ENCODE measurements around the gene ANXA4. TPM values are rescaled to one million over a fixed set of nuclear protein-coding genes. Genes with fewer than 3 reads are reported as not detected.

Gene ANXA4
- total and polyA plus RNA-seq, 2 experiments from 2014 or later: 6.7 to 11.5 TPM

- H3K27ac Mint-ChIP-seq: no peak overlapping the region
- 0 out of 2 replicates have a peak overlapping the region, but pooled peaks have one; percentile 50 for H2AFZ ChIP-seq
These were observed 21.5 kb upstream of the ANXA4 start for GRCh38 chr2:69720404-69720803.

More at GRCh38 chr2:69720404-69720803, 21.5 kb upstream of the ANXA4 start:
- Histone ChIP-seq H3K27me3 (ENCODE audit: insufficient read depth) (no peaks in the 10 kb centered on the region), H3K4me3 (no peak overlapping the region), H3K9me2 (ENCODE audit: insufficient read depth) (no peaks in the 10 kb centered on the region), H3F3A (replicated peaks; ENCODE audit: low read depth) (peaks cover 6% of the 10 kb centered on the region; the same call in 1 of the 2 replicates), H4K20me1 (replicated peaks; ENCODE audit: insufficient read depth) (no peaks in the 10 kb centered on the region), H3K27ac (ENCODE audit: low read depth) (no peak overlapping the region), H3K79me2 (replicated peaks; ENCODE audit: insufficient read depth) (no peaks in the 10 kb centered on the region), H3K4me1 (ENCODE audit: insufficient read depth) (peaks cover 32% of the 10 kb centered on the region), H3K36me3 (ENCODE audit: insufficient read depth) (no peaks in the 10 kb centered on the region), H3K4me2 (no peak overlapping the region)
- H3K9me3 Mint-ChIP-seq: no peaks in the 10 kb centered on the region
- TF ChIP-seq, protein P1, sequence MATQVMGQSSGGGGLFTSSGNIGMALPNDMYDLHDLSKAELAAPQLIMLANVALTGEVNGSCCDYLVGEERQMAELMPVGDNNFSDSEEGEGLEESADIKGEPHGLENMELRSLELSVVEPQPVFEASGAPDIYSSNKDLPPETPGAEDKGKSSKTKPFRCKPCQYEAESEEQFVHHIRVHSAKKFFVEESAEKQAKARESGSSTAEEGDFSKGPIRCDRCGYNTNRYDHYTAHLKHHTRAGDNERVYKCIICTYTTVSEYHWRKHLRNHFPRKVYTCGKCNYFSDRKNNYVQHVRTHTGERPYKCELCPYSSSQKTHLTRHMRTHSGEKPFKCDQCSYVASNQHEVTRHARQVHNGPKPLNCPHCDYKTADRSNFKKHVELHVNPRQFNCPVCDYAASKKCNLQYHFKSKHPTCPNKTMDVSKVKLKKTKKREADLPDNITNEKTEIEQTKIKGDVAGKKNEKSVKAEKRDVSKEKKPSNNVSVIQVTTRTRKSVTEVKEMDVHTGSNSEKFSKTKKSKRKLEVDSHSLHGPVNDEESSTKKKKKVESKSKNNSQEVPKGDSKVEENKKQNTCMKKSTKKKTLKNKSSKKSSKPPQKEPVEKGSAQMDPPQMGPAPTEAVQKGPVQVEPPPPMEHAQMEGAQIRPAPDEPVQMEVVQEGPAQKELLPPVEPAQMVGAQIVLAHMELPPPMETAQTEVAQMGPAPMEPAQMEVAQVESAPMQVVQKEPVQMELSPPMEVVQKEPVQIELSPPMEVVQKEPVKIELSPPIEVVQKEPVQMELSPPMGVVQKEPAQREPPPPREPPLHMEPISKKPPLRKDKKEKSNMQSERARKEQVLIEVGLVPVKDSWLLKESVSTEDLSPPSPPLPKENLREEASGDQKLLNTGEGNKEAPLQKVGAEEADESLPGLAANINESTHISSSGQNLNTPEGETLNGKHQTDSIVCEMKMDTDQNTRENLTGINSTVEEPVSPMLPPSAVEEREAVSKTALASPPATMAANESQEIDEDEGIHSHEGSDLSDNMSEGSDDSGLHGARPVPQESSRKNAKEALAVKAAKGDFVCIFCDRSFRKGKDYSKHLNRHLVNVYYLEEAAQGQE (IDR thresholded peaks at IDR 0.05; ENCODE audit: unreplicated experiment): no peak
- no peak for TF ChIP-seq JUNB (IDR thresholded peaks at IDR 0.05; ENCODE audit: unreplicated experiment)
- TF ChIP-seq, protein P2, sequence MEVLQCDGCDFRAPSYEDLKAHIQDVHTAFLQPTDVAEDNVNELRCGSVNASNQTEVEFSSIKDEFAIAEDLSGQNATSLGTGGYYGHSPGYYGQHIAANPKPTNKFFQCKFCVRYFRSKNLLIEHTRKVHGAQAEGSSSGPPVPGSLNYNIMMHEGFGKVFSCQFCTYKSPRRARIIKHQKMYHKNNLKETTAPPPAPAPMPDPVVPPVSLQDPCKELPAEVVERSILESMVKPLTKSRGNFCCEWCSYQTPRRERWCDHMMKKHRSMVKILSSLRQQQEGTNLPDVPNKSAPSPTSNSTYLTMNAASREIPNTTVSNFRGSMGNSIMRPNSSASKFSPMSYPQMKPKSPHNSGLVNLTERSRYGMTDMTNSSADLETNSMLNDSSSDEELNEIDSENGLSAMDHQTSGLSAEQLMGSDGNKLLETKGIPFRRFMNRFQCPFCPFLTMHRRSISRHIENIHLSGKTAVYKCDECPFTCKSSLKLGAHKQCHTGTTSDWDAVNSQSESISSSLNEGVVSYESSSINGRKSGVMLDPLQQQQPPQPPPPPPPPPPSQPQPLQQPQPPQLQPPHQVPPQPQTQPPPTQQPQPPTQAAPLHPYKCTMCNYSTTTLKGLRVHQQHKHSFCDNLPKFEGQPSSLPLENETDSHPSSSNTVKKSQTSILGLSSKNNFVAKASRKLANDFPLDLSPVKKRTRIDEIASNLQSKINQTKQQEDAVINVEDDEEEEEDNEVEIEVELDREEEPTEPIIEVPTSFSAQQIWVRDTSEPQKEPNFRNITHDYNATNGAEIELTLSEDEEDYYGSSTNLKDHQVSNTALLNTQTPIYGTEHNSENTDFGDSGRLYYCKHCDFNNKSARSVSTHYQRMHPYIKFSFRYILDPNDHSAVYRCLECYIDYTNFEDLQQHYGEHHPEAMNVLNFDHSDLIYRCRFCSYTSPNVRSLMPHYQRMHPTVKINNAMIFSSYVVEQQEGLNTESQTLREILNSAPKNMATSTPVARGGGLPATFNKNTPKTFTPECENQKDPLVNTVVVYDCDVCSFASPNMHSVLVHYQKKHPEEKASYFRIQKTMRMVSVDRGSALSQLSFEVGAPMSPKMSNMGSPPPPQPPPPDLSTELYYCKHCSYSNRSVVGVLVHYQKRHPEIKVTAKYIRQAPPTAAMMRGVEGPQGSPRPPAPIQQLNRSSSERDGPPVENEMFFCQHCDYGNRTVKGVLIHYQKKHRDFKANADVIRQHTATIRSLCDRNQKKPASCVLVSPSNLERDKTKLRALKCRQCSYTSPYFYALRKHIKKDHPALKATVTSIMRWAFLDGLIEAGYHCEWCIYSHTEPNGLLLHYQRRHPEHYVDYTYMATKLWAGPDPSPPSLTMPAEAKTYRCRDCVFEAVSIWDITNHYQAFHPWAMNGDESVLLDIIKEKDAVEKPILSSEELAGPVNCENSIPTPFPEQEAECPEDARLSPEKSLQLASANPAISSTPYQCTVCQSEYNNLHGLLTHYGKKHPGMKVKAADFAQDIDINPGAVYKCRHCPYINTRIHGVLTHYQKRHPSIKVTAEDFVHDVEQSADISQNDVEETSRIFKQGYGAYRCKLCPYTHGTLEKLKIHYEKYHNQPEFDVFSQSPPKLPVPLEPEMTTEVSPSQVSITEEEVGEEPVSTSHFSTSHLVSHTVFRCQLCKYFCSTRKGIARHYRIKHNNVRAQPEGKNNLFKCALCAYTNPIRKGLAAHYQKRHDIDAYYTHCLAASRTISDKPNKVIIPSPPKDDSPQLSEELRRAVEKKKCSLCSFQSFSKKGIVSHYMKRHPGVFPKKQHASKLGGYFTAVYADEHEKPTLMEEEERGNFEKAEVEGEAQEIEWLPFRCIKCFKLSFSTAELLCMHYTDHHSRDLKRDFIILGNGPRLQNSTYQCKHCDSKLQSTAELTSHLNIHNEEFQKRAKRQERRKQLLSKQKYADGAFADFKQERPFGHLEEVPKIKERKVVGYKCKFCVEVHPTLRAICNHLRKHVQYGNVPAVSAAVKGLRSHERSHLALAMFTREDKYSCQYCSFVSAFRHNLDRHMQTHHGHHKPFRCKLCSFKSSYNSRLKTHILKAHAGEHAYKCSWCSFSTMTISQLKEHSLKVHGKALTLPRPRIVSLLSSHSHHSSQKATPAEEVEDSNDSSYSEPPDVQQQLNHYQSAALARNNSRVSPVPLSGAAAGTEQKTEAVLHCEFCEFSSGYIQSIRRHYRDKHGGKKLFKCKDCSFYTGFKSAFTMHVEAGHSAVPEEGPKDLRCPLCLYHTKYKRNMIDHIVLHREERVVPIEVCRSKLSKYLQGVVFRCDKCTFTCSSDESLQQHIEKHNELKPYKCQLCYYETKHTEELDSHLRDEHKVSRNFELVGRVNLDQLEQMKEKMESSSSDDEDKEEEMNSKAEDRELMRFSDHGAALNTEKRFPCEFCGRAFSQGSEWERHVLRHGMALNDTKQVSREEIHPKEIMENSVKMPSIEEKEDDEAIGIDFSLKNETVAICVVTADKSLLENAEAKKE (CRISPR knock-in tag; IDR thresholded peaks at IDR 0.05): no peak
- TF ChIP-seq CTCF (conservative IDR thresholded peaks at IDR 0.05; ENCODE audit: low read depth in 2 of 2): peak in 1 of 2 experiments; percentile 4; a peak in 1 of 4 replicates
- H3K4me3 Mint-ChIP-seq: no peak overlapping the region
- ATAC-seq: no peak
- no peak for DNase-seq (ENCODE audit: low spot score)
- no peaks in the 10 kb centered on the region for H3K36me3 Mint-ChIP-seq (ENCODE audit: low read depth)
- peaks cover 38% of the 10 kb centered on the region for H3K4me1 Mint-ChIP-seq
- H3K27me3 Mint-ChIP-seq (ENCODE audit: insufficient read depth, low read depth, poor library complexity): peaks cover 2% of the 10 kb centered on the region
